Esophagus muscularis mucosa (tissue), 4 donors: ENCODE data around the gene HAPSTR1. TPM values are rescaled to one million over a fixed set of nuclear protein-coding genes. Genes with fewer than 3 reads are reported as not detected.
A peak's percentile ranks its signal among the peaks of the same experiment; 100 is the strongest.

Experiments
- DNase-seq: peaks from one replicate; pipeline ENCODE4 v3.0.0-alpha.2; 2017; ENCODE audit errors: extremely low spot score
- H3K27ac ChIP-seq, 4 donors: fragments of 200-600 bp; sonication (generic); replicated peaks in 1 of 4; 1 replicate in 3 of 4; 2 replicates in 1 of 4; pipeline ENCODE4 v1.5.1; 2016 to 2019; ENCODE audit warnings: mild to moderate bottlenecking in 1 of 4
- H3K27me3 ChIP-seq, 4 donors: fragments of 200-600 bp; sonication (generic); one replicate each; pipeline versions ENCODE4 v1.5.1 to v1.6.0; 2016 to 2019
- H3K36me3 ChIP-seq, 4 donors: fragments of 200-600 bp; sonication (generic); one replicate each; pipeline ENCODE4 v1.5.1; 2016 to 2019
- H3K4me1 ChIP-seq, 4 donors: fragments of 200-600 bp; sonication (generic); one replicate each; pipeline ENCODE4 v1.5.1; 2016 to 2019
- H3K4me3 ChIP-seq, 4 donors: fragments of 200-600 bp; sonication (generic); 1 replicate in 2 of 4; 2 replicates in 2 of 4; pipeline ENCODE4 v1.5.1; 2016 to 2019; ENCODE audit warnings: mild to moderate bottlenecking in 4 of 4, moderate library complexity in 1 of 4
- H3K9me3 ChIP-seq, 4 donors: fragments of 200-600 bp; sonication (generic); 1 replicate in 3 of 4; 2 replicates in 1 of 4; pipeline ENCODE4 v1.5.1; 2016 to 2019
- CTCF ChIP-seq, 3 experiments: fragments of 200-600 bp in 2 of 3; fragments of 450-650 bp in 1 of 3; sonication (generic) in 2 of 3; IDR thresholded peaks; one replicate each; pipeline ENCODE4 v1.5.1; 2017 to 2019; ENCODE audit warnings: antibody characterized with exemption in 3 of 3, mild to moderate bottlenecking in 2 of 3, moderate library complexity in 1 of 3
- EP300 ChIP-seq: sonication (generic); formaldehyde crosslinking; IDR thresholded peaks from one replicate; pipeline ENCODE4 v1.6.1; 2017; ENCODE audit warnings: antibody characterized with exemption
- POLR2A ChIP-seq: fragments of 450-650 bp; IDR thresholded peaks from one replicate; pipeline ENCODE4 v1.6.1; 2017; ENCODE audit warnings: antibody characterized with exemption, moderate library complexity, mild to moderate bottlenecking, low read depth
- POLR2AphosphoS5 ChIP-seq, 2 donors: sonication (generic); formaldehyde crosslinking; IDR thresholded peaks; one replicate each; pipeline ENCODE4 v1.6.1; 2017; ENCODE audit warnings: antibody characterized with exemption in 2 of 2
- WGBS: methylation state at CpG from one replicate; pipeline ENCODE4 v1.1.5; 2018; 5-methylcytosine and 5-hydroxymethylcytosine counted together
- intact Hi-C: fragments of 100-400 bp; cut with DNase I; formaldehyde crosslinking; loops from one replicate; pipeline ENCODE4 v1.15.1; 2023
- total RNA-seq, 4 donors: library from RNA; depleted of rRNA; stranded (reverse); fragments of >200 nt; gene quantifications; one replicate each; pipeline versions ENCODE4 v1.1.0 to v1.2.1, GENCODE V29; 2016

HAPSTR1 gene
- total RNA-seq, 4 donors from 2014 or later = 51.7 to 65.2 (median 57.1) TPM

GRCh38 chr16:9098377-9099090 is 7.1 kb downstream of the HAPSTR1 start:
- no peak for TF ChIP-seq CTCF (IDR thresholded peaks at IDR 0.05)
- no peak for TF ChIP-seq POLR2A
- intact Hi-C loops = no loop called here
- peak overlapping the region; percentile 12 to 54 (median 26) for H3K27ac ChIP-seq
- no peak for DNase-seq
- H3K27me3 ChIP-seq = no peaks in the 10 kb centered on the region
- peaks cover 13 to 27% (median 25%) of the 10 kb centered on the region in 4 donors for H3K36me3 ChIP-seq
- H3K9me3 ChIP-seq = no peaks in the 10 kb centered on the region
- WGBS = 48% methylated on average over 4 of the region's 4 CpGs
- H3K4me1 ChIP-seq = peaks cover 97 to 100% (median 100%) of the 10 kb centered on the region in 4 donors
- no peak overlapping the region for H3K4me3 ChIP-seq

GRCh38 chr16:9099131-9099625 is 7.7 kb downstream of the HAPSTR1 start:
- Histone ChIP-seq H3K36me3 (peaks cover 19 to 33% (median 31%) of the 10 kb centered on the region in 4 donors), H3K9me3 (no peaks in the 10 kb centered on the region), H3K27ac (peak overlapping the region; percentile 8 to 54 (median 25)), H3K4me3 (no peak overlapping the region), H3K27me3 (no peaks in the 10 kb centered on the region), H3K4me1 (peaks cover 97 to 100% (median 100%) of the 10 kb centered on the region in 4 donors)
- DNase-seq = no peak
- TF ChIP-seq POLR2AphosphoS5 (IDR thresholded peaks at IDR 0.05) (no peak), EP300 (no peak), CTCF (IDR thresholded peaks at IDR 0.05) (no peak), POLR2A (no peak)
- intact Hi-C loops = no loop called here
- 59% methylated on average over 5 of the region's 5 CpGs for WGBS

- no peak overlapping the region for H3K4me3 ChIP-seq
- no peaks in the 10 kb centered on the region for H3K9me3 ChIP-seq
- no peak for TF ChIP-seq EP300
- TF ChIP-seq POLR2A = no peak
- TF ChIP-seq POLR2AphosphoS5 (IDR thresholded peaks at IDR 0.05) = peak in 1 of 2 donors; percentile 64
- H3K27me3 ChIP-seq = no peaks in the 10 kb centered on the region
- H3K36me3 ChIP-seq = peaks cover 19 to 39% (median 32%) of the 10 kb centered on the region in 4 donors
- intact Hi-C loops = no loop called here
- no peak for DNase-seq
- H3K27ac ChIP-seq = peak overlapping the region; percentile 6 to 54 (median 30)
- WGBS = 28% methylated on average over 2 of the region's 2 CpGs
- H3K4me1 ChIP-seq = peaks cover 99 to 100% (median 100%) of the 10 kb centered on the region in 4 donors
Observed at GRCh38 chr16:9102379-9102778, 10.9 kb downstream of the HAPSTR1 start.

GRCh38 chr16:9102943-9103342 is 11.5 kb downstream of the HAPSTR1 start:
- no peaks in the 10 kb centered on the region for H3K27me3 ChIP-seq
- 87% methylated on average over 13 of the region's 13 CpGs for WGBS
- peaks cover 19 to 42% (median 30%) of the 10 kb centered on the region in 4 donors for H3K36me3 ChIP-seq
- H3K4me1 ChIP-seq = peaks cover 99 to 100% (median 100%) of the 10 kb centered on the region in 4 donors
- peak overlapping the region in 2 of 4 donors; percentile 12 to 54 for H3K27ac ChIP-seq
- H3K4me3 ChIP-seq = no peak overlapping the region
- TF ChIP-seq POLR2AphosphoS5 (IDR thresholded peaks at IDR 0.05) (no peak), CTCF (IDR thresholded peaks at IDR 0.05) (no peak), EP300 (no peak), POLR2A (no peak)
- H3K9me3 ChIP-seq = no peaks in the 10 kb centered on the region
- no peak for DNase-seq
- intact Hi-C loops = no loop called here

GRCh38 chr16:9103546-9103945 is 12.1 kb downstream of the HAPSTR1 start:
- intact Hi-C loops = no loop called here
- Histone ChIP-seq H3K4me1 (peaks cover 99 to 100% (median 100%) of the 10 kb centered on the region in 4 donors), H3K9me3 (no peaks in the 10 kb centered on the region), H3K27me3 (no peaks in the 10 kb centered on the region), H3K27ac (no peak overlapping the region), H3K4me3 (no peak overlapping the region), H3K36me3 (peaks cover 19 to 47% (median 34%) of the 10 kb centered on the region in 4 donors)
- WGBS = 70% methylated on average over 3 of the region's 3 CpGs
- DNase-seq = no peak
- no peak for TF ChIP-seq POLR2A
- TF ChIP-seq CTCF (IDR thresholded peaks at IDR 0.05) = no peak
- TF ChIP-seq POLR2AphosphoS5 (IDR thresholded peaks at IDR 0.05) = no peak
- no peak for TF ChIP-seq EP300
